Sigmoid colon (tissue), 4 donors: Measurements from ENCODE around the gene MYCN.

Experiments
- CTCF ChIP-seq, 4 experiments: fragments of 450-650 bp in 3 of 4; fragments of 200-600 bp in 1 of 4; IDR thresholded peaks; one replicate each; pipeline ENCODE4 v1.5.1; 2016 to 2019; ENCODE audit warnings: antibody characterized with exemption in 4 of 4, mild to moderate bottlenecking in 3 of 4, moderate library complexity in 2 of 4
- EP300 ChIP-seq, 4 donors: sonication (generic); formaldehyde crosslinking; IDR thresholded peaks; one replicate each; pipeline ENCODE4 v1.6.1; 2017; ENCODE audit warnings: antibody characterized with exemption in 4 of 4
- POLR2A ChIP-seq, 2 donors: fragments of 450-650 bp; IDR thresholded peaks; one replicate each; pipeline ENCODE4 v1.6.1; 2016; ENCODE audit warnings: antibody characterized with exemption in 2 of 2, mild to moderate bottlenecking in 2 of 2, moderate library complexity in 2 of 2

GRCh38 chr2:15950088-15950952 lies 10.0 kb downstream of the MYCN start:
- TF ChIP-seq POLR2A (IDR thresholded peaks at IDR 0.05) = no peak
- no peak for TF ChIP-seq CTCF (IDR thresholded peaks at IDR 0.05)
- TF ChIP-seq EP300 (IDR thresholded peaks at IDR 0.05) = no peak
